NK-92 treated with Interleukin-12 subunit alpha and Interleukin-12 subunit beta, amount 100 ng/mL, for 24 hours (cell line): Measurements from ENCODE around the gene STUB1.

ENCODE experiments used
- DNase-seq: peaks from one replicate; lab custom pipeline; 2025; lab: John Stamatoyannopoulos, UW

Gene STUB1

GRCh38 chr16:644556-644955 lies 35.7 kb upstream of the STUB1 start:
- no peak for DNase-seq

GRCh38 chr16:645852-646678 lies 34.1 kb upstream of the STUB1 start:
- no peak for DNase-seq

GRCh38 chr16:646679-647172 lies 33.5 kb upstream of the STUB1 start:
- DNase-seq = no peak

- DNase-seq = no peak
Observed at GRCh38 chr16:647173-647902, 32.9 kb upstream of the STUB1 start.

GRCh38 chr16:648071-648780 lies 32.0 kb upstream of the STUB1 start:
- no peak for DNase-seq

GRCh38 chr16:648781-649589 lies 31.2 kb upstream of the STUB1 start, which contains the start of gene WDR90:
Gene WDR90 (plus strand): TSS chr16:649365. CDS start chr16:649417, 52 bp downstream.
- DNase-seq = peak; percentile 78

- DNase-seq = no peak
Observed at GRCh38 chr16:649631-650030, 30.6 kb upstream of the STUB1 start.

GRCh38 chr16:651844-652243 lies 28.4 kb upstream of the STUB1 start:
- DNase-seq = no peak

GRCh38 chr16:652454-653305 lies 27.5 kb upstream of the STUB1 start:
- no peak for DNase-seq

GRCh38 chr16:654034-654433 lies 26.2 kb upstream of the STUB1 start:
- DNase-seq = no peak

GRCh38 chr16:657487-657886 lies 22.7 kb upstream of the STUB1 start:
- no peak for DNase-seq

- no peak for DNase-seq
Observed at GRCh38 chr16:658679-659571, 21.3 kb upstream of the STUB1 start.

- no peak for DNase-seq
Observed at GRCh38 chr16:659618-660017, 20.6 kb upstream of the STUB1 start.

- DNase-seq = no peak
Observed at GRCh38 chr16:660132-660458, 20.1 kb upstream of the STUB1 start.

- DNase-seq = peak; percentile 29
Observed at GRCh38 chr16:660459-661183, 19.6 kb upstream of the STUB1 start.

- DNase-seq = no peak
Observed at GRCh38 chr16:661184-661821, 18.9 kb upstream of the STUB1 start.

- no peak for DNase-seq
Observed at GRCh38 chr16:662095-662494, 18.1 kb upstream of the STUB1 start.

- DNase-seq = no peak
Observed at GRCh38 chr16:662597-662996, 17.6 kb upstream of the STUB1 start.

GRCh38 chr16:666572-666971 lies 13.6 kb upstream of the STUB1 start:
- DNase-seq = no peak
